GM10248 (cell line): Measurements from ENCODE around the gene AGPAT3.

Experiments
- CTCF ChIA-PET: fragments of 300-600 bp; sonication (Branson Sonifier 250); formaldehyde crosslinking; extraction: SDS; loops from one replicate; lab custom pipeline; 2021; ENCODE audit warnings: antibody characterized with exemption; lab: Yijun Ruan, JAX
- POLR2A ChIA-PET: fragments of 350-650 bp; sonication (Branson Sonifier 250); formaldehyde crosslinking; extraction: SDS; loops from one replicate; lab custom pipeline; 2020; ENCODE audit warnings: antibody characterized with exemption; lab: Yijun Ruan, JAX
- DNase-seq: peaks from one replicate; pipeline ENCODE4 v3.0.0; 2012; ENCODE audit errors: extremely low spot score
- CTCF ChIP-seq: IDR thresholded peaks from 2 replicates; pipeline ENCODE4 v1.5.1; 2012; ENCODE audit warnings: mild to moderate bottlenecking, low read depth; ENCODE audit errors: extremely low read depth, missing control alignments, control extremely low read depth

Gene AGPAT3

GRCh38 chr21:43866659-43867331 lies 1.8 kb downstream of the AGPAT3 start:
- ChIA-PET POLR2A (no interaction called here), CTCF (interaction anchor here (1.3 to 1.7 kb wide), 3 partner anchors 49 to 78 kb away, joined by 3 to 5 read pairs (median 5); partner anchors contain the start of gene RRP1)
- DNase-seq = peak; percentile 83
- TF ChIP-seq CTCF = no peak

- CTCF ChIA-PET = interaction anchor here (1.3 to 1.7 kb wide), 3 partner anchors 49 to 78 kb away, joined by 3 to 5 read pairs (median 5); partner anchors contain the start of gene RRP1
- no peak for TF ChIP-seq CTCF
- no peak for DNase-seq
- POLR2A ChIA-PET = no interaction called here
Observed at GRCh38 chr21:43867332-43867703, 2.3 kb downstream of the AGPAT3 start.

GRCh38 chr21:43867948-43868347 lies 2.9 kb downstream of the AGPAT3 start:
- no peak for DNase-seq
- CTCF ChIA-PET = interaction anchor here (1.3 kb wide), 1 partner anchor 50 kb away, joined by 3 read pairs; no protein-coding TSS in a partner anchor
- no peak for TF ChIP-seq CTCF
- POLR2A ChIA-PET = interaction anchor here (0.5 kb wide), 1 partner anchor 14 kb away, joined by 3 read pairs; no protein-coding TSS in a partner anchor

- POLR2A ChIA-PET = interaction anchor here (0.5 kb wide), 1 partner anchor 13 kb away, joined by 3 read pairs; no protein-coding TSS in a partner anchor
- TF ChIP-seq CTCF = no peak
- no peak for DNase-seq
- CTCF ChIA-PET = interaction anchor here (0.9 to 1.8 kb wide), 2 partner anchors 9 to 23 kb away, joined by 3 to 4 read pairs; no protein-coding TSS in a partner anchor
Observed at GRCh38 chr21:43868461-43868860, 3.4 kb downstream of the AGPAT3 start.

GRCh38 chr21:43869486-43870325 lies 4.7 kb downstream of the AGPAT3 start:
- ChIA-PET CTCF (interaction anchor here (0.7 to 1.8 kb wide), 3 partner anchors 10 to 69 kb away, joined by 3 to 5 read pairs (median 4); no protein-coding TSS in a partner anchor), POLR2A (no interaction called here)
- DNase-seq = no peak
- TF ChIP-seq CTCF = no peak

- DNase-seq = no peak
- TF ChIP-seq CTCF = no peak
- ChIA-PET POLR2A (no interaction called here), CTCF (no interaction called here)
Observed at GRCh38 chr21:43871487-43871886, 6.5 kb downstream of the AGPAT3 start.
